ENCODE data around the gene SEC24D.

The SEC24D gene

DNA sequence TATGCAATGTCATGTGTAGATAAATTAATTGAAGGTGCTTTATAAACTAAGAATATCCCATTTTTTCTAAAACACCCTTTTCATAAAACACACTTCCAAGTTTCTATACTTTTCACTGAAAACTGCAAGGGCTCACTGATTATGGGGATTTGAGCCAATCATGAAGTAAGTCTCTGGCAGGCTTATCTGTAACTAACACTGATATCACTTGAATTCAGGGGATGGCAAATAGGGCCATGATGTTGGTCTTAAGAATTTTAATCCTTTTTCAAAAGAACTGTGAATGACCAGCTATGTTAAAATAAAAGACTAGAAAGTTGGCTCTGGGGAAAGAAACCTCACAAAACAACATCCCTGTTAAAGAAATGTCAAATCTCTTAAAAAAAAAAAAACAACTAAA lies 13.0 kb upstream of the SEC24D start:
- TF ChIP-seq, protein P1, sequence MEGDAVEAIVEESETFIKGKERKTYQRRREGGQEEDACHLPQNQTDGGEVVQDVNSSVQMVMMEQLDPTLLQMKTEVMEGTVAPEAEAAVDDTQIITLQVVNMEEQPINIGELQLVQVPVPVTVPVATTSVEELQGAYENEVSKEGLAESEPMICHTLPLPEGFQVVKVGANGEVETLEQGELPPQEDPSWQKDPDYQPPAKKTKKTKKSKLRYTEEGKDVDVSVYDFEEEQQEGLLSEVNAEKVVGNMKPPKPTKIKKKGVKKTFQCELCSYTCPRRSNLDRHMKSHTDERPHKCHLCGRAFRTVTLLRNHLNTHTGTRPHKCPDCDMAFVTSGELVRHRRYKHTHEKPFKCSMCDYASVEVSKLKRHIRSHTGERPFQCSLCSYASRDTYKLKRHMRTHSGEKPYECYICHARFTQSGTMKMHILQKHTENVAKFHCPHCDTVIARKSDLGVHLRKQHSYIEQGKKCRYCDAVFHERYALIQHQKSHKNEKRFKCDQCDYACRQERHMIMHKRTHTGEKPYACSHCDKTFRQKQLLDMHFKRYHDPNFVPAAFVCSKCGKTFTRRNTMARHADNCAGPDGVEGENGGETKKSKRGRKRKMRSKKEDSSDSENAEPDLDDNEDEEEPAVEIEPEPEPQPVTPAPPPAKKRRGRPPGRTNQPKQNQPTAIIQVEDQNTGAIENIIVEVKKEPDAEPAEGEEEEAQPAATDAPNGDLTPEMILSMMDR (IDR thresholded peaks at IDR 0.05) = no peak
- no peak overlapping the region for H3K27ac ChIP-seq
- peaks cover 4 to 12% of the 10 kb centered on the region in 2 experiments for H3K4me1 ChIP-seq (ENCODE audit: control insufficient read depth in 1 of 2, insufficient read depth in 1 of 2, low read depth in 1 of 2, low read length in 1 of 2)
- no peaks in the 10 kb centered on the region for H3K27me3 ChIP-seq
- H3K36me3 ChIP-seq = no peaks in the 10 kb centered on the region
- no peaks in the 10 kb centered on the region for H3K9me3 ChIP-seq
- no peak overlapping the region for H3K4me3 ChIP-seq (ENCODE audit: low read depth in 1 of 2, low read length in 1 of 2)

DNA sequence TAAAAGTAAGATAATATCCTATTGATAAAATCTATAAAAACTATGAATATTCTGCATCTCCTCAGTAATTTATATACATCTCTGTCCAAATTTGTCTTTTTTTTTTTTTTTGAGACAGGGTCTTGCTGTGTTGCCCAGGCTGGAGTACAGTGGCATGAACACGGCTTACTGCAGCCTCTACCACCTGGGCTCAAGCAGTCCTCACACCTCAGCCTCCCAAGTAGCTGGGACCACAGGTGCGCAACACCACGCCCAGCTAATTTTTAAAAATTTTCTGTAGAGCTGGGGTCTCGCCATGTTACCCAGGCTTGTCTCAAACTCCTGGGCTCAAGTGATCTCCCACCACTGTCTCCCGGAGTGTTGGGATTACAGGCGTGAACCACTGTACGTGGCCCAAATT lies 12.3 kb upstream of the SEC24D start:
- no peaks in the 10 kb centered on the region for H3K27me3 ChIP-seq
- TF ChIP-seq, protein P1 (IDR thresholded peaks at IDR 0.05) = no peak
- H3K9me3 ChIP-seq = no peaks in the 10 kb centered on the region
- H3K4me3 ChIP-seq (ENCODE audit: low read depth in 1 of 2, low read length in 1 of 2) = no peak overlapping the region
- H3K36me3 ChIP-seq = no peaks in the 10 kb centered on the region
- no peak overlapping the region for H3K27ac ChIP-seq
- peaks cover 4 to 12% of the 10 kb centered on the region in 2 experiments for H3K4me1 ChIP-seq (ENCODE audit: control insufficient read depth in 1 of 2, insufficient read depth in 1 of 2, low read depth in 1 of 2, low read length in 1 of 2)

DNA sequence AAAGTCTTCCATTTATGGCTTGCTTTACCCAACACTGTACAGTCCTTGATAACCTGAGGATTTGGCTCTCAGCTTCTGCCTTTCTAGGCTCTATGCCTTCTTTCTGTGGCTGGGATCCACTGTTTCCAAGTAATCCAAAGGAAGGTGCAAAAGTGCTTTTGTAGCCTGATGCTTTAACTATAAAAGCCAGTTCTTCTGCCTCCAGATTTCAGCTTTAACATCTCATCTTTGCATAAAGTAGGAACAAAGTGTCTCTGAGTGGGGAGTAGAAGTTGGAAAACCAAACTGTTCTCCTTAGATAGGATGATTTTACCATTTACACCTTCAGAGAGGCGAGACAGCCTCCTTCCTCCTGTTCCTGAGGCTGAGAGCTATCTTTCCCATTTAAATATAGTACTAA lies 11.1 kb upstream of the SEC24D start:
- no peak overlapping the region for H3K27ac ChIP-seq
- TF ChIP-seq, protein P1 (IDR thresholded peaks at IDR 0.05) = no peak
- no peaks in the 10 kb centered on the region for H3K27me3 ChIP-seq
- H3K36me3 ChIP-seq = no peaks in the 10 kb centered on the region
- H3K4me3 ChIP-seq (ENCODE audit: low read depth in 1 of 2, low read length in 1 of 2) = no peak overlapping the region
- no peaks in the 10 kb centered on the region for H3K9me3 ChIP-seq
- H3K4me1 ChIP-seq (ENCODE audit: control insufficient read depth in 1 of 2, insufficient read depth in 1 of 2, low read depth in 1 of 2, low read length in 1 of 2) = peaks cover 4 to 12% of the 10 kb centered on the region in 2 experiments

DNA sequence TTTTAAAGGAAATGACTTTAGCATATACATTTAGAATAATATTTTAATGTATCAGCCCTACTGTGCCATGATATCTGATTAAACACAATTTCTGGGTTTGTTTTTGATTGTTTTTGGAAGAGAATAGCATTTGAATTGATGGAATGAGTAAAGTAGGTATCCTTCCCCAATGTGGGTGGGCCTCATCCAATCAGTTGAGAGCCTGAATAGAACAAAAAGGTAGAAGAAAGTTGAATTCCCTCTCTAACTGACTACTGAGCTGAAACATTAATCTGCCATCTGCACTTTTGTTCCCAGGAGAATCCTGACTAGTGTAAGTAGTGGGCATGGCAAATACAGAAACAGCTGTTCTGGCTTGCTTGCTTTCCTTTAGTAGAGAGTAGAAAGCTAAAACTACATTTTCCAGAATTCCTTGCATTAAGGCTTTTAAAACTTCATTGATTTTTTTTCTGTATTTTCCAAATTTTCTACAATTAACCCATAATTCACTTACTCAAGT lies 9.7 kb upstream of the SEC24D start:
- TF ChIP-seq, protein P1 (IDR thresholded peaks at IDR 0.05) = no peak
- H3K27ac ChIP-seq = no peak overlapping the region
- H3K4me3 ChIP-seq (ENCODE audit: low read depth in 1 of 2, low read length in 1 of 2) = no peak overlapping the region
- H3K27me3 ChIP-seq = no peaks in the 10 kb centered on the region
- peaks cover 2 to 5% of the 10 kb centered on the region in 2 experiments for H3K4me1 ChIP-seq (ENCODE audit: control insufficient read depth in 1 of 2, insufficient read depth in 1 of 2, low read depth in 1 of 2, low read length in 1 of 2)
- no peaks in the 10 kb centered on the region for H3K9me3 ChIP-seq
- H3K36me3 ChIP-seq = no peaks in the 10 kb centered on the region

DNA sequence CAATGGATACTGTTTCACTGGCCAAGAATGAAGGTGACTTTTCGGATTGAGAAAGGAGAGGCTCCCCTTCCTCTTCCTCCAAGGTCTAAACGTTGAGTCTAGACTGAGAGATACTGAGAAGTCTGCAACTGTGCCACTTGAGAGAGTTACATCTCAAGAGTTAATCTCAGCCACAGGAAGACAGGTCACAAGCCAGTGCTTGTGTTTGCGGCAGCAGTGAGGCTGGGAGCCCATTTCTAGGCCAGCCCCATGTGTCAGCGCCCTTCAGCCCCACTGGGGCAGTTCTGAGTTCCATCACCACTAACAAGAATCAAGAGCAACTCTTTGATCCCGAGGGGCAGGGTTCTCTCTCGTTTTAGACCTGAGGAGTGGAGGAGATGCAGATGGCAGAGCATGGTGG lies 7.3 kb upstream of the SEC24D start:
- no peak overlapping the region for H3K4me3 ChIP-seq (ENCODE audit: low read depth in 1 of 2, low read length in 1 of 2)
- H3K27ac ChIP-seq = no peak overlapping the region
- H3K27me3 ChIP-seq = no peaks in the 10 kb centered on the region
- TF ChIP-seq, protein P1 (IDR thresholded peaks at IDR 0.05) = no peak
- no peaks in the 10 kb centered on the region for H3K9me3 ChIP-seq
- no peaks in the 10 kb centered on the region for H3K36me3 ChIP-seq
- H3K4me1 ChIP-seq (ENCODE audit: control insufficient read depth in 1 of 2, insufficient read depth in 1 of 2, low read depth in 1 of 2, low read length in 1 of 2) = no peaks in the 10 kb centered on the region

DNA sequence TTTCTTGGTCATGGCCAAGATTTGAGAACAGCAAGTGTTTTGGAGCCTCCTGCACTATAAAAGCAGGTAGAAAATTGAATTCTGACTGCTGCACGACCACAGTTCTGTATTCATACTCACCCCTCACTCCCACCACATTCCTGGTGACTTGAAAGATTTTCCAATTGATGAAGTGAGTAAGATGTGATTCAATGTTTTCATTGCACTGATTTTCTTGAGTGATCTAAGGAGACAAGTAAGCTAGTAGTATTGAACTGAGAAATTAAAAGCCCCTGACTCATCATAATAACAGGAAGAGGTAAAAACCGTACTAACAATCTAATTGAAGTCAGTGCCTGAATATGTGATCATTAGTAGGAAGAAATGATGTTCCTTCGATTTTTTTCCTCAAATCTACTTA lies 6.1 kb upstream of the SEC24D start:
- H3K4me3 ChIP-seq (ENCODE audit: low read depth in 1 of 2, low read length in 1 of 2) = no peak overlapping the region
- TF ChIP-seq, protein P1 (IDR thresholded peaks at IDR 0.05) = no peak
- no peaks in the 10 kb centered on the region for H3K4me1 ChIP-seq (ENCODE audit: control insufficient read depth in 1 of 2, insufficient read depth in 1 of 2, low read depth in 1 of 2, low read length in 1 of 2)

More for the DNA sequence above, 6.1 kb upstream of the SEC24D start:
- Histone ChIP-seq H3K27me3 (no peaks in the 10 kb centered on the region), H3K36me3 (no peaks in the 10 kb centered on the region), H3K9me3 (no peaks in the 10 kb centered on the region), H3K27ac (no peak overlapping the region)
